Psoas muscle (tissue), 8 donors: Measurements from ENCODE around the gene EVC. TPM values are rescaled to one million over a fixed set of nuclear protein-coding genes. Genes with fewer than 3 reads are reported as not detected.

Experiments used
- ATAC-seq, 4 donors: fragments of 200-7000 bp; cut with Tn5 transposase; one replicate each; pipeline ENCODE4 v1.9.1; 2020; ENCODE audit warnings: moderate library complexity in 3 of 4, mild to moderate bottlenecking in 2 of 4
- DNase-seq, 2 donors: peaks; one replicate each; pipeline ENCODE4 v3.0.0-alpha.2; 2020
- H3K27ac ChIP-seq: fragments of 200-600 bp; one replicate; pipeline ENCODE4 v1.8.0; 2022
- H3K27me3 ChIP-seq, 3 donors: fragments of 200-600 bp in 1 of 3; one replicate each; pipeline versions ENCODE4 v1.6.1 to v1.8.0; 2013 to 2022; ENCODE audit warnings: low read length in 2 of 3, mild to moderate bottlenecking in 2 of 3, moderate library complexity in 1 of 3; ENCODE audit not compliant: insufficient read depth in 3 of 3
- H3K36me3 ChIP-seq, 2 donors: fragments of 200-600 bp in 1 of 2; one replicate each; pipeline versions ENCODE4 v1.6.1 to v1.8.0; 2013 to 2022; ENCODE audit warnings: low read depth in 1 of 2, mild to moderate bottlenecking in 1 of 2, moderate library complexity in 1 of 2; ENCODE audit not compliant: insufficient read depth in 1 of 2
- H3K4me1 ChIP-seq: fragments of 200-600 bp; one replicate; pipeline ENCODE4 v1.8.0; 2022
- H3K4me3 ChIP-seq: fragments of 200-600 bp; one replicate; pipeline ENCODE4 v1.8.0; 2022; ENCODE audit warnings: mild to moderate bottlenecking
- H3K9me3 ChIP-seq: fragments of 200-600 bp; one replicate; pipeline ENCODE4 v1.8.0; 2022
- CTCF ChIP-seq: fragments of 200-600 bp; IDR thresholded peaks from one replicate; pipeline ENCODE4 v1.8.0; 2022; ENCODE audit warnings: antibody characterized with exemption
- WGBS, 3 donors: extraction: QIAGEN DNeasy Blood & Tissue Kit; methylation state at CpG; one replicate each; pipeline versions ENCODE4 v1.1.6 to v1.1.7; 2013; 5-methylcytosine and 5-hydroxymethylcytosine counted together
- intact Hi-C, 2 donors: fragments of 100-400 bp; cut with DNase I; formaldehyde crosslinking; loops; one replicate each; pipeline versions ENCODE4 v1.11.0 to v1.14.2; 2022
- polyA plus RNA-seq, 3 donors: library from polyadenylated mRNA; stranded (reverse); fragments of 200-250 nt; gene quantifications; one replicate each; pipeline ENCODE4 v1.2.3, GENCODE V29; 2013
- total RNA-seq, 4 donors: library from RNA; stranded (reverse); fragmentation: NEBNext Ultra II Directional in 2 of 4; extraction: Animal tissue kit (Norgen Biotek cat#: 25700) in 2 of 4; gene quantifications; one replicate each; pipeline versions ENCODE4 v1.2.1 to v1.2.4, GENCODE V29; 2021 to 2023
- donor health status: healthy with polysubstance abuse.
- donor health status: DM: no; HTN: no; CAD: no; lungs with moderate emphysema.
- donor health status: Bipolar disorder and iron deficiency.
- donor health status: healthy.
- donor health status: DM: yes; HTN: yes; CAD: no.
- donor health status: DM: no; HTN: no; CAD: no.
- donor health status: DM: no; HTN: no; CAD: no.
- donor health status: DM: yes; HTN: yes; CAD: no.

The EVC gene
- total and polyA plus RNA-seq, 7 donors: 0.56 to 3.8 (median 1.5) TPM

- WGBS, 3 donors: 93 to 100% (median 93%) methylated on average over 2 of the region's 2 CpGs
- no peak for ATAC-seq
- TF ChIP-seq CTCF: no peak
- Histone ChIP-seq H3K4me3 (no peak overlapping the region), H3K27ac (no peak overlapping the region), H3K27me3 (no peaks in the 10 kb centered on the region), H3K4me1 (no peaks in the 10 kb centered on the region), H3K9me3 (no peaks in the 10 kb centered on the region), H3K36me3 (peaks cover 0 to 4% of the 10 kb centered on the region in 2 donors)
- intact Hi-C loops: no loop called here
- no peak for DNase-seq
These were observed 27.1 kb downstream of the EVC start for GRCh38 chr4:5738061-5738460.

- Histone ChIP-seq H3K27ac (no peak overlapping the region), H3K36me3 (peaks cover 0 to 13% of the 10 kb centered on the region in 2 donors), H3K27me3 (no peaks in the 10 kb centered on the region), H3K9me3 (no peaks in the 10 kb centered on the region), H3K4me1 (no peaks in the 10 kb centered on the region), H3K4me3 (no peak overlapping the region)
- no peak for TF ChIP-seq CTCF
- intact Hi-C loops: no loop called here
- DNase-seq (no peak), ATAC-seq (no peak)
- 97 to 99% (median 98%) methylated on average over 2 of the region's 2 CpGs for WGBS, 3 donors
These were observed 31.4 kb downstream of the EVC start for GRCh38 chr4:5742388-5742787.

GRCh38 chr4:5742968-5743367 lies 32.0 kb downstream of the EVC start:
- H3K27me3 ChIP-seq: no peaks in the 10 kb centered on the region
- H3K4me1 ChIP-seq: no peaks in the 10 kb centered on the region
- ATAC-seq: no peak
- WGBS, 3 donors: 86 to 95% (median 87%) methylated on average over 2 of the region's 2 CpGs
- peaks cover 0 to 13% of the 10 kb centered on the region in 2 donors for H3K36me3 ChIP-seq
- H3K9me3 ChIP-seq: no peaks in the 10 kb centered on the region
- no peak for TF ChIP-seq CTCF
- intact Hi-C loops: no loop called here
- no peak overlapping the region for H3K4me3 ChIP-seq
- DNase-seq: no peak
- no peak overlapping the region for H3K27ac ChIP-seq

GRCh38 chr4:5746250-5746649 lies 35.2 kb downstream of the EVC start:
- no peaks in the 10 kb centered on the region for H3K4me1 ChIP-seq
- H3K4me3 ChIP-seq: no peak overlapping the region
- TF ChIP-seq CTCF: no peak
- H3K27ac ChIP-seq: no peak overlapping the region
- DNase-seq (no peak), ATAC-seq (no peak)
- H3K36me3 ChIP-seq: peaks cover 0 to 13% of the 10 kb centered on the region in 2 donors
- H3K27me3 ChIP-seq: no peaks in the 10 kb centered on the region
- intact Hi-C loops: no loop called here
- WGBS, 3 donors: 92 to 99% (median 95%) methylated on average over 5 of the region's 5 CpGs
- H3K9me3 ChIP-seq: no peaks in the 10 kb centered on the region
